ENCODE results near the gene THADA.

Gene THADA

DNA sequence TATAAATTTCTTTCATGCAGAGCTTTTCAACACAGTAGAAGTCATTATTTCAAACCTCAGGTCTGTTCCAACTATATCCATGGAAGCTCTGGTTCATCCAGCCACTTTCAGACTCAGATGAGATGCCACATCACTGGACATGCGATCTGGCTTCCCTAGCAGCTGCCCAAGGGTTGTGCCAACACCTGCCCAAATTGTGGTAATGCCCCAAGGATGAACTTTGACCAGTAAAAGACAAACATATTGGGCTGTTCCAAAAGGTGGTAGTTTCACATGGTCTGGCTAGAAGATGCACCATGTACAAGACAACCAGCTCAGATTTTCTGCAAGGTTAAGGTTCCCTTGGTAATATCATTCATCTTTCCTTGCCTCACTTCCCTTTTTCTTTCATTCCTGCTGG lies 101.9 kb downstream of the THADA start:
- no peak for DNase-seq (ENCODE audit: low read depth)

GRCh38 chr2:43491065-43491639 lies 104.7 kb downstream of the THADA start:
- DNase-seq (ENCODE audit: low read depth), result no peak

- no peak for DNase-seq (ENCODE audit: low read depth)
Measured at GRCh38 chr2:43490252-43490786, 105.5 kb downstream of the THADA start.

DNA sequence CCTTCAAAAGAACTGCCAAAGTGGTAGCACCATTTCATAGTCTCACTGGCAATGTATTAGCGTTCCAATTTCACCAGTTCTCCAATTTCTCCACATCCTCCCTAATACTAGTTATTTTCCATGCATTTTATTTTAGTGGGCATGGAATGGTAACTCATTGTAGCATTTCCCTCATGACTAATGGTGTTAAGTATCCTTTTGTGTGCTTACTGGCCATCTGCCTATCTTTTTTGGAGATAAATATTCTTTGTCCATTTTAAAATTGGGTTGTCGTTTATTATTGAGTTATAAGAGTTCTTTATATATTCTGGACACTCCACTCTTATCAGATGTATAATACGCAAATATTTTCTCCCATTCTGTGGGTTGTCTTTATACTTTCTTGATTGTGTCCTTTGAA lies 107.1 kb downstream of the THADA start:
- DNase-seq (ENCODE audit: low read depth), result no peak

GRCh38 chr2:43486603-43487002 lies 109.2 kb downstream of the THADA start:
- DNase-seq (ENCODE audit: low read depth), result no peak

GRCh38 chr2:43484323-43484930 lies 111.4 kb downstream of the THADA start:
- DNase-seq (ENCODE audit: low read depth), result no peak

- no peak for DNase-seq (ENCODE audit: low read depth)
Measured at GRCh38 chr2:43482961-43483360, 112.9 kb downstream of the THADA start.

GRCh38 chr2:43481927-43482542 lies 113.8 kb downstream of the THADA start:
- no peak for DNase-seq (ENCODE audit: low read depth)

DNA sequence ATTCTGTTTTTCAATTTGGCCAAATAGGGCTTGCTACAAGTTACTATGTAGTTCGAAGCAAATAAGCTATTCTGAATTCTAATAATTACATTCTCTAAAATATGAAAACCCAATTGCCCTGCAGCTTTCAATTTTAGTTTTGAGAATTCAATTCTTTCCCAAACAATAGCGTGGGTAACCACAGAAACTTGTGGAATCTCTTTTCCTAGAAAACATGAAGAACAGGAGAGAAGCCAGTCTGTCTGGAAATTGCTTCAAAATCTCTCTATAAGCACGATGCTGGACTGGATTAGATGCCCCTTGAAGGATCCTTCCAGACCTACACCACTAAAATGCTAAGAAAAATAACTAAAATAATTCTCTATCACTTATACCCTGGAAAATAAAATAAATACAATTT lies 115.0 kb downstream of the THADA start:
- no peak for DNase-seq (ENCODE audit: low read depth)

DNA sequence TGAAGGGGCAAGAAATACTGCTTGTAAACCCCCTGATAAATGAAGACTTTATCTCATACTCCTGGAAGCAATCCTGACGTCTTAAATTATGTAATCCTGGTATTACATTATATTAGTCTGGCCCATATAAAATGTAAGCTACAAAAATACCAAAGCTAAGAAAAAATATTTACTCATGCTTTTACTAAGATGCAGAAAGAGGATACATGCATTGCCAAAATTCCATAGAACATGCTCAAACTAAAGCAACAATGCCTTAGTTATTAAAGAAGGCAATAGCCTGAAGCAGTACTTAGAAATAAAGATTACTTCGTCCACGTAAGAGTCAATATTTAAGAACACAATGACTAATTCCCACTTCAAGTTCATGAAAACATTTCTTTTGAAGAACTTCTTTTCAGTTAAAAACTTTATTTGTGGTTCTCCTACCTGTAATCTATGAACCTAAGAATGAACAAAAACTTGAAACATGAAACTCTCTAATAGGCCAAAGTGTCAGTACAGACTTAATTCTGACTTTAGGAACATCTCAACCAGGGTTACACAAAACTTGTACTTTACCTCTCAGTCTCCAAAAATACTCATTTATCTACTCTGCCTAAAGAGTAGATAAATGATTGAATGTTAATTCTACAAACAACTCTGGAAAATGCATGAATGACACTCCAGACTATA lies 117.3 kb downstream of the THADA start:
- no peak for DNase-seq (ENCODE audit: low read depth)

GRCh38 chr2:43475922-43476321 lies 119.9 kb downstream of the THADA start:
- DNase-seq (ENCODE audit: low read depth), result no peak

GRCh38 chr2:43475137-43475846 lies 120.5 kb downstream of the THADA start:
- DNase-seq (ENCODE audit: low read depth), result no peak

DNA sequence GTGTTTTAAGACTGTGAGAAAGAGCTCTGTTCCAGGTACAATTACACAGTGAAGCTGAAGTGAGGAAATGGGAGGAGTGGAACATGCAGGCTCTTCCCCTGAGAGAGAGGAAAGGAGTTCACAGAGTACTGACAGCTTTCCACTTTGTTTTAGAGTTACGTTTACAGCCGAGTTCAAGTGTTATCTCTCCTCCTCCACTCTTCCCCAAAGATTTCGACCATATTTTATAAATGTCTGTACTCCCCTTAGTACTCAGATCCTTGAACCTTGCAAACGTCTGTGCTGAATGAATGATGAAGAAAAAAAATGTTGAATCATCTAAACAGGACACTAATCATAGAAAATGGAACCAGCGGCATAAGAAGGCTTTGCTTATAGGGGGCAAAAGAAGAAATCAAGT lies 121.6 kb downstream of the THADA start:
- DNase-seq (ENCODE audit: low read depth), result no peak

GRCh38 chr2:43473767-43474166 lies 122.1 kb downstream of the THADA start:
- DNase-seq (ENCODE audit: low read depth), result no peak

GRCh38 chr2:43472527-43473194 lies 123.2 kb downstream of the THADA start:
- DNase-seq (ENCODE audit: low read depth), result no peak

DNA sequence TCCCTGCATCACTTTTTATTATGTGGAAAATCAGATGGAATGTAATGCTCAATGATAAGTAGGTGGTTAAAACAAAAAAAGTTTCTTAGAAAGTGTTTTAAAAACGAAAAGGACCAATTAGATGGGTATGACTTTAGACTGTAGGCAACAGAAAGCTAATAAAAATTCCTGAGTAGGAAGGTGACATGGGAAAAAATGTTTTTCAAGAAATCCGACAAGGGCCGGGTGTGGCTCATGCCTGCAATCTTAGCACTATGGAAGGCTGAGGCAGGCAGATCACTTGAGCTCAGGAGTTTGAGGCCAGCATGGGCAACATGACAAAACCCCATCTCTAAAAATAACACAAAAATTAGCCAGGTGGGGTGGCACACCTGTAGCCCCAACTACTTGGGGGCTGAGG lies 126.1 kb downstream of the THADA start:
- no peak for DNase-seq (ENCODE audit: low read depth)

DNA sequence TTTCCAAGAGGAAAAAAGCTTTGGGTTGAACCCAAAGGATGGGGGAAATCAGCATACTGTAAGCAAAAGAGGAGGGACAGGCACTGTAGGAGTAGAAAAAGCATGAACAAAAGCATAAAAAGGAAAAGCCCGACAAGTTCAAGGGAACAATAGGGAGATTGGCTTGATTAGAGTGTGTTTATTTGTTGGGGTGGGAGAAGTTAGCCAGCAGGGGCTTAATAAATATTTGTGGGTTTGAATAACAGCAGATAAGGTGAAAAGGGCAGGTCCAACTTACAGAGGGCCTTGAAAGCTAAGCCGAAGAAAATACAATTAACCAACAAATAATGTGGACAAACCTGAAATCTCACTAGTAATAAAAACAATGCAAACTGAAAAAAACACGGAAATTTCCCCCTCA lies 126.7 kb downstream of the THADA start:
- no peak for DNase-seq (ENCODE audit: low read depth)

DNA sequence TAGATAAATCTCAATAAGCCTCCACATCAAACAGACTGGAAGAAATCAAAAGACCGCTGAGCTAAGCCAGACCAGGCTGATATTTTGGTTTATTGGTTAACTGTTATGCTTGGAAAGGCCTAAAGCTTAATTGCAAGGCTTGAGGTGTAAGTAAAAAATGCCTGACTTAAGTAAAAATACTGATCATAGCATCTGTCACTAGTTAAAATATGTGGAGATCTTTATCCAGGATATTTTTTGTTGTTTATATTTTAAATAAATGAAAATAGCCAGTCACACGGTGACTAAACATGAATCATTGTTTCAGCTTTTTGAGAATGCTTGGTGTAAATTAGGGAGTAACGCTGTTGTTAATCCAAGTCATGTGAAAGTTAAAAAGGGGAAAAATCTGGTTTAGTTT lies 127.9 kb downstream of the THADA start:
- DNase-seq (ENCODE audit: low read depth), result no peak

DNA sequence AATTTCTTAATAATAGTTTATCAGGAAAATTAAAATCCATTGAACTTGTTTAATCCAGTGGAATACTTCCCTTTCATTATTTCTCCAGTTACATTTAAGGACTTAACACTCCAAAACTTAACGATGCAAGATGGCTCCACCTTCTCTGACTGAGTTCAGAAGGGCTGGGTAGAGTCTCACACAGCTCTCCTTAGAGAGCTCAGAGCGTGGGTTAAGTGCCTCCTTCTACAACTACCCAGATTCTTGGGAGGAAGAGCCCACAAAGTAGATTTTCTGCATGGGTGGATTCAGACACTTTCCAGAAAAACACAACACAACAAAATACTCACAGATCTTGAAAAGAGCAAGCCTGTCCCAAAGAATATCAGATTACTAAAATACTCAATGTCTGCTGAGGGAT lies 130.6 kb downstream of the THADA start:
- DNase-seq (ENCODE audit: low read depth), result no peak

DNA sequence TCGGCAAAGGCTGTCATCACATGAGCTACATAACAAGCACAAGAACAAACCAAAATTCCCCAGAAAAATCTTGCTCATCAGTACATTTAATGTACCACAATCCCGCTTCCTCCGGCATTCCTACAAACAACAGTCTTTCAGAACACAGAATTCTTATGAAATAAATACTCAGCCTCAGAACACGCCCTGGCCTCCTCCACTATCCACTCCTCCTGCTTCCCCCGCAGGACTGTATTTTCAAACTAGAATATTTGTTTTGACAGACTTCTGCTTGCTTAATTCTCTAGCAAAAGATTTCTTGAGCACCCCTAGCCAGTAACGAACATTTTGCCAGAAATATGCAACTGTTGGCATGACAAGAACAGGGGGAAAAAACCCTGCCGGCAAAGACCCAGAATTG lies 131.2 kb downstream of the THADA start:
- no peak for DNase-seq (ENCODE audit: low read depth)

DNA sequence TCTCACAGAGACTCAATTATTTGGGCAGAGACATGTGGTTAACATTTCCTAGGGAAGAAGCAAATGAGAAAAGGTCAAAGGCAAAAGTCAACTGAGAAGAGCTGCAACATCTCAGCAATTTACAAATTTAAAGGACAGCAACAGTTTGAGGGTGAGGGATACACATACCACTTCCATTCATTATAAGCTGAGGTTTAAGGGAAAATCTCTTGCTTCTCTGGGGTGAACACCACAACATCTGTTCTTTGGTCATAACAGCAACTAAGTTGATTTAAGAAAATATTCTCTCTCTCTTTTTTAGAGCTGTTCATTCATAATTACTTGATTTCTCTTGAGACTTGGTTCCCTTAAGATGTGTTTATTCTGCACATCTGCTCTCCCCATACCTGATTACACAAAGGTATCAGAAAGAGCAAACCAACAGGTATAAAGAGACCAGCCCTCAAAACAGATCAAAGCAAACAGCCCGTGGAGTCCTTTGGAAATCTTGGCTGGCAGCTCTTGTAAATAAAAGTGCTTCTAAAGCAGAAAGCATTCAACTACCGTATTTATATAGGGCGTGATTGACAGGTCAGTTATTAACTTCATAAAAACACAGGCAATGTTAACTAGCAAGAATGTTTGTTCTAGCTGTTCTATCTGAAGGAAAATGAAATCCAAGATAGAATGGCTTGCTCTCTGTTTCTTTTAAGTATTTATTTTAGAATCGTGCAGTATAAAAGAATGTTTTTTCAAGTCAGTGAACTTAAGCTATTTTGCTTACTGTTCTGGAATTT lies 132.8 kb downstream of the THADA start:
- no peak for DNase-seq (ENCODE audit: low read depth)
